ENCODE data around the gene TM6SF1. TPM values are rescaled to one million over a fixed set of nuclear protein-coding genes. Genes with fewer than 3 reads are reported as not detected.

Gene TM6SF1
- total and polyA plus RNA-seq, 2 experiments from 2014 or later: 0.14 TPM; not detected in 1

DNA sequence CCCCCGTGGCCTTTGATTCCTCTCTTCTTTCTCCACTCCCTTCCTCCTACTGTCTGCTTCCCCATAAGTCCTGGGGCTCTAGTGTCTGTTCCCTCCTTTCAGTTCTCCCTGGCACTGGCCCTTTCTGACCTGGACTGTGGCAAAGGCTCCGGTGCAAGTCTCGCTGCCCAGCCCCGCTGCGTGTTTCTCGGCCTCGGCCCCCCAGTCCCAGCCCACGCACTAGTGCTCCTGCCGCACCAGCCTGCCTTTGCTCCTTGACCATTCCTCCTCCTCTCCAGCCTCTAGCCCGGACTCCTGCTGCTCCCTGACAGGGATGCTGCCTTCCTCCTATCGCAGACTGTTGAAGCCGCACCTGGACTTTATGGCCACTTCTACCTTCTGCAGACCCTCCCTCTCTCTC is 2.1 kb downstream of the TM6SF1 start:
- WGBS, 2 experiments (ENCODE audit: low coverage in 1 of 2, low lambda C conversion rate in 2 of 2, missing lambda C conversion rate in 2 of 2): 79% methylated on average over 11 to 12 of the region's 12 CpGs

DNA sequence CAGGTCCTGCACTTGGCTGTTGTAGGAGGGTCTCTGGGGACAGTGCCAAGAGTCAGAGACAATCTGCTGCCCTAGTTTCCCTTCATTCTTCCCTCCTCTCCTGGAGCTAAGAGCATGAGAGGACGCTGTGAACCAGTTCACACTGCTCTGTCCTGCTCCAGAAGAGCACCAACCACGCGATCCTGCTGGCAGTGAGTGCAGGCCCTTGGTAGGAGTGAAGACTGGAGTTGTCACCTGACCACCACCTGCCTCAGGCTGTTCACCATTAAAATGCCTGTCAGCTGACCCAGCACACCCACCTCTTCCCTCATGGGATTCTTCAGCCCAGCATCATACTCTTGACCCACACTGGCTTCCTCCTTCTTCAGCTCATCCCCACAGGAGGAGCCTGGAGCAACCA is 2.9 kb downstream of the TM6SF1 start:
- H3K4me3 ChIP-seq: no peak overlapping the region
- H3K4me1 ChIP-seq (ENCODE audit: insufficient read depth): no peaks in the 10 kb centered on the region
- no peaks in the 10 kb centered on the region for H3F3A ChIP-seq (ENCODE audit: insufficient read depth)
- WGBS, 2 experiments (ENCODE audit: low coverage in 1 of 2, low lambda C conversion rate in 2 of 2, missing lambda C conversion rate in 2 of 2): 55 to 62% methylated on average over 3 of the region's 3 CpGs
- in situ Hi-C loops (cut with MboI): no loop called here
- H3K9me2 ChIP-seq (ENCODE audit: insufficient read depth): no peaks in the 10 kb centered on the region
- H3K4me2 ChIP-seq (ENCODE audit: unreplicated experiment): no peak overlapping the region
- H3K79me2 ChIP-seq (ENCODE audit: insufficient read depth): no peaks in the 10 kb centered on the region
- H3K27ac ChIP-seq: no peak overlapping the region
- no peaks in the 10 kb centered on the region for H4K20me1 ChIP-seq (ENCODE audit: insufficient read depth)
- TF ChIP-seq EZH2phosphoT487 (IDR thresholded peaks at IDR 0.05; ENCODE audit: insufficient read depth, low read depth): no peak
- H3K9ac ChIP-seq: no peak overlapping the region
- H3K9me3 ChIP-seq (ENCODE audit: low read depth): no peaks in the 10 kb centered on the region
- DNase-seq: no peak
- no peaks in the 10 kb centered on the region for H3K36me3 ChIP-seq (ENCODE audit: low read depth)
- H3K27me3 ChIP-seq (replicated peaks; ENCODE audit: insufficient read depth): peaks cover 35% of the 10 kb centered on the region
- no peak overlapping the region for H2AFZ ChIP-seq

More for the DNA sequence above, 2.1 kb downstream of the TM6SF1 start:
- in situ Hi-C loops (cut with MboI): no loop called here
- TF ChIP-seq EZH2phosphoT487 (IDR thresholded peaks at IDR 0.05; ENCODE audit: insufficient read depth, low read depth): no peak
- TF ChIP-seq EZH2 (IDR thresholded peaks at IDR 0.05; ENCODE audit: insufficient read depth, poor library complexity, severe bottlenecking): no peak
- Histone ChIP-seq H3K27me3 (replicated peaks; ENCODE audit: insufficient read depth) (peaks cover 35% of the 10 kb centered on the region), H3K79me2 (ENCODE audit: insufficient read depth) (no peaks in the 10 kb centered on the region), H3K4me3 (no peak overlapping the region), H3F3A (ENCODE audit: insufficient read depth) (no peaks in the 10 kb centered on the region), H3K4me2 (ENCODE audit: unreplicated experiment) (no peak overlapping the region), H4K20me1 (ENCODE audit: insufficient read depth) (no peaks in the 10 kb centered on the region), H3K4me1 (ENCODE audit: insufficient read depth) (no peaks in the 10 kb centered on the region), H3K9me3 (ENCODE audit: low read depth) (no peaks in the 10 kb centered on the region), H3K36me3 (ENCODE audit: low read depth) (no peaks in the 10 kb centered on the region), H3K27ac (no peak overlapping the region), H3K9me2 (ENCODE audit: insufficient read depth) (no peaks in the 10 kb centered on the region), H2AFZ (no peak overlapping the region), H3K9ac (no peak overlapping the region)
- no peak for DNase-seq

- Histone ChIP-seq H3K9me3 (ENCODE audit: low read depth) (no peaks in the 10 kb centered on the region), H3K9me2 (ENCODE audit: insufficient read depth) (no peaks in the 10 kb centered on the region), H3K79me2 (ENCODE audit: insufficient read depth) (no peaks in the 10 kb centered on the region), H3K27ac (no peak overlapping the region), H4K20me1 (ENCODE audit: insufficient read depth) (no peaks in the 10 kb centered on the region), H3F3A (ENCODE audit: insufficient read depth) (no peaks in the 10 kb centered on the region), H3K36me3 (ENCODE audit: low read depth) (no peaks in the 10 kb centered on the region), H3K27me3 (replicated peaks; ENCODE audit: insufficient read depth) (peaks cover 35% of the 10 kb centered on the region), H3K4me1 (ENCODE audit: insufficient read depth) (no peaks in the 10 kb centered on the region), H3K4me2 (ENCODE audit: unreplicated experiment) (no peak overlapping the region), H3K4me3 (no peak overlapping the region), H3K9ac (no peak overlapping the region), H2AFZ (no peak overlapping the region)
- no peak for TF ChIP-seq EZH2phosphoT487 (IDR thresholded peaks at IDR 0.05; ENCODE audit: insufficient read depth, low read depth)
- no peak for TF ChIP-seq EZH2 (IDR thresholded peaks at IDR 0.05; ENCODE audit: insufficient read depth, poor library complexity, severe bottlenecking)
- DNase-seq: no peak
- 45 to 47% methylated on average over 3 of the region's 3 CpGs for WGBS, 2 experiments (ENCODE audit: low coverage in 1 of 2, low lambda C conversion rate in 2 of 2, missing lambda C conversion rate in 2 of 2)
- in situ Hi-C loops (cut with MboI): no loop called here
Measured at GRCh38 chr15:83111149-83111548, 3.7 kb downstream of the TM6SF1 start.

- H4K20me1 ChIP-seq (ENCODE audit: insufficient read depth): no peaks in the 10 kb centered on the region
- no peak overlapping the region for H3K9ac ChIP-seq
- no peaks in the 10 kb centered on the region for H3K9me2 ChIP-seq (ENCODE audit: insufficient read depth)
- no peak for DNase-seq
- no peaks in the 10 kb centered on the region for H3K36me3 ChIP-seq (ENCODE audit: low read depth)
- in situ Hi-C loops (cut with MboI): no loop called here
- H3K4me2 ChIP-seq (ENCODE audit: unreplicated experiment): no peak overlapping the region
- H3K9me3 ChIP-seq (ENCODE audit: low read depth): no peaks in the 10 kb centered on the region
- no peak overlapping the region for H3K4me3 ChIP-seq
- TF ChIP-seq EZH2phosphoT487 (IDR thresholded peaks at IDR 0.05; ENCODE audit: insufficient read depth, low read depth) (no peak), EZH2 (IDR thresholded peaks at IDR 0.05; ENCODE audit: insufficient read depth, poor library complexity, severe bottlenecking) (no peak)
- no peaks in the 10 kb centered on the region for H3K4me1 ChIP-seq (ENCODE audit: insufficient read depth)
- peaks cover 27% of the 10 kb centered on the region for H3K27me3 ChIP-seq (replicated peaks; ENCODE audit: insufficient read depth)
- no peak overlapping the region for H2AFZ ChIP-seq
- H3K27ac ChIP-seq: no peak overlapping the region
- WGBS, 2 experiments (ENCODE audit: low coverage in 1 of 2, low lambda C conversion rate in 2 of 2, missing lambda C conversion rate in 2 of 2): 35 to 40% methylated on average over 8 of the region's 8 CpGs
- no peaks in the 10 kb centered on the region for H3F3A ChIP-seq (ENCODE audit: insufficient read depth)
- H3K79me2 ChIP-seq (ENCODE audit: insufficient read depth): no peaks in the 10 kb centered on the region
Measured at GRCh38 chr15:83112233-83112955, 4.9 kb downstream of the TM6SF1 start.
